Measurements from ENCODE around the gene ADK. TPM values are rescaled to one million over a fixed set of nuclear protein-coding genes. Genes with fewer than 3 reads are reported as not detected.

ADK gene
- total RNA-seq, 2 donors from 2014 or later = 14.4 to 24.3 TPM

DNA sequence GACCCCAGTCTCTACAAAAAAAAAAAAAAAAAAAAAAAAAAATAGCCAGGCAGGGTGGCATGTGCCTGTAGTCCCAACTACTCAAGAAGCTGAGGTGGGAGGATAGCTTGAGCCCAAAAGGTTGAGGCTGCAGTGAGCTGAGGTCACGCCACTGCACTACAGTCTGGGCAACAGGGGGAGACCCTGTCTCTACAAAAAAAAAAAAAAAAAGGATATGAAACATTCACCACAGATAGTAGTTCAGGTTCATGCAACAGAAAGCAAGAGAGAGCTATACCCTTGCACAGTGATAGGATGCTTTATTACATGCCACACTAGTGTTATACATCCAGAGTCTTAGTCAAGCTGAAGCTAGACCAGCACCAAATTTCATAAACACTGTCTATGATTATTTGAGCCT lies 526.9 kb downstream of the ADK start:
- DNase-seq (ENCODE audit: low spot score) (no peak), ATAC-seq (ENCODE audit: insufficient number of reproducible peaks, low FRiP score, low read depth) (no peak)
- Histone ChIP-seq H3K4me3 (no peak overlapping the region), H3K27me3 (replicated peaks; ENCODE audit: insufficient read depth) (no peaks in the 10 kb centered on the region), H3K9me3 (no peaks in the 10 kb centered on the region), H3K36me3 (no peaks in the 10 kb centered on the region), H3K4me1 (ENCODE audit: control insufficient read depth in 1 of 2, low read depth in 2 of 2) (no peaks in the 10 kb centered on the region), H3K27ac (no peak overlapping the region)
- TF ChIP-seq, protein P1, sequence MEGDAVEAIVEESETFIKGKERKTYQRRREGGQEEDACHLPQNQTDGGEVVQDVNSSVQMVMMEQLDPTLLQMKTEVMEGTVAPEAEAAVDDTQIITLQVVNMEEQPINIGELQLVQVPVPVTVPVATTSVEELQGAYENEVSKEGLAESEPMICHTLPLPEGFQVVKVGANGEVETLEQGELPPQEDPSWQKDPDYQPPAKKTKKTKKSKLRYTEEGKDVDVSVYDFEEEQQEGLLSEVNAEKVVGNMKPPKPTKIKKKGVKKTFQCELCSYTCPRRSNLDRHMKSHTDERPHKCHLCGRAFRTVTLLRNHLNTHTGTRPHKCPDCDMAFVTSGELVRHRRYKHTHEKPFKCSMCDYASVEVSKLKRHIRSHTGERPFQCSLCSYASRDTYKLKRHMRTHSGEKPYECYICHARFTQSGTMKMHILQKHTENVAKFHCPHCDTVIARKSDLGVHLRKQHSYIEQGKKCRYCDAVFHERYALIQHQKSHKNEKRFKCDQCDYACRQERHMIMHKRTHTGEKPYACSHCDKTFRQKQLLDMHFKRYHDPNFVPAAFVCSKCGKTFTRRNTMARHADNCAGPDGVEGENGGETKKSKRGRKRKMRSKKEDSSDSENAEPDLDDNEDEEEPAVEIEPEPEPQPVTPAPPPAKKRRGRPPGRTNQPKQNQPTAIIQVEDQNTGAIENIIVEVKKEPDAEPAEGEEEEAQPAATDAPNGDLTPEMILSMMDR (IDR thresholded peaks at IDR 0.05) = no peak

GRCh38 chr10:74681917-74682627 lies 531.1 kb downstream of the ADK start:
- Histone ChIP-seq H3K27me3 (replicated peaks; ENCODE audit: insufficient read depth) (no peaks in the 10 kb centered on the region), H3K4me1 (ENCODE audit: control insufficient read depth in 1 of 2, low read depth in 2 of 2) (no peaks in the 10 kb centered on the region), H3K9me3 (no peaks in the 10 kb centered on the region), H3K27ac (no peak overlapping the region), H3K36me3 (no peaks in the 10 kb centered on the region), H3K4me3 (no peak overlapping the region)
- DNase-seq (ENCODE audit: low spot score) (no peak), ATAC-seq (ENCODE audit: insufficient number of reproducible peaks, low FRiP score, low read depth) (no peak)
- TF ChIP-seq, protein P1 (IDR thresholded peaks at IDR 0.05) = no peak

GRCh38 chr10:74683067-74683466 lies 532.0 kb downstream of the ADK start:
- no peak overlapping the region for H3K4me3 ChIP-seq
- ATAC-seq (ENCODE audit: insufficient number of reproducible peaks, low FRiP score, low read depth) = no peak
- TF ChIP-seq, protein P1 (IDR thresholded peaks at IDR 0.05) = no peak
- DNase-seq (ENCODE audit: low spot score) = no peak
- no peaks in the 10 kb centered on the region for H3K27me3 ChIP-seq (replicated peaks; ENCODE audit: insufficient read depth)
- no peaks in the 10 kb centered on the region for H3K4me1 ChIP-seq (ENCODE audit: control insufficient read depth in 1 of 2, low read depth in 2 of 2)
- no peaks in the 10 kb centered on the region for H3K36me3 ChIP-seq
- no peaks in the 10 kb centered on the region for H3K9me3 ChIP-seq
- H3K27ac ChIP-seq = no peak overlapping the region

DNA sequence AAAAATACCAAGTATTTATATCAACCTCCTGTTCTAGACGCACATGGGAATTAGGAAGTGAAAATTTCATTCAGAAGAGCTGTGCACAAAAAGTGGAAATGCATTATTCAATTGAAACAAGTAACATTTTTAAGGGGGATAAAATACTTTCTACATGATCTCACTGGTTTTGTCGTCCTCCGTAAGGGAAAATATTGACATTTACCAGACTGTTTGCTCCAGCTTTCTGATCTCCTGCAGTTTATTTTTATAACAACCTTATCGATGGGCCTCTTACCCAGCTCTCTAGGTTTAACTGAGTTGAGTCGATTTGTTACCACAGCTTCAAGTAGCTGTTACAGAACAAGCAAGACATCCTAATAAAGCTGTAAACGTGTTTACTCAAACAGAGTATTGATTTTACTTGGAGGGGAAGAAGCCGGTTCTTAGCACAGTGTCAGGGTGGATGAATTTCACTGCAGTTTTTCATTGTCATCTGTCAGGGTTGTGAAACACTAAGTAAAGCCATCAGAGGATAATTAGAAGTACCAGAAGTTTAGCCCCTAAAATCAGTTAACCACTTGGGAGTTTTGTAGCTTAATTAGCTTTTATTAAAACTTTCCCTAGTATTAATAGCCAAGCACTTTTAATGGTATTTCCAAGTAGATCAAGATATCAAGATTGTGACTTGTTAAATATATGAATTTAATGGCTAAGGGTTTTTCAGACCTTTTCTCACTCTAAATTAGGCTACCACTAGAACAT lies 532.8 kb downstream of the ADK start:
- Histone ChIP-seq H3K4me1 (ENCODE audit: control insufficient read depth in 1 of 2, low read depth in 2 of 2) (no peaks in the 10 kb centered on the region), H3K27me3 (replicated peaks; ENCODE audit: insufficient read depth) (no peaks in the 10 kb centered on the region), H3K4me3 (no peak overlapping the region), H3K9me3 (no peaks in the 10 kb centered on the region), H3K36me3 (no peaks in the 10 kb centered on the region), H3K27ac (no peak overlapping the region)
- TF ChIP-seq, protein P1 (IDR thresholded peaks at IDR 0.05) = no peak
- ATAC-seq (ENCODE audit: insufficient number of reproducible peaks, low FRiP score, low read depth) (no peak), DNase-seq (ENCODE audit: low spot score) (no peak)

- TF ChIP-seq, protein P1 (IDR thresholded peaks at IDR 0.05) = no peak
- Histone ChIP-seq H3K27me3 (replicated peaks; ENCODE audit: insufficient read depth) (no peaks in the 10 kb centered on the region), H3K4me1 (ENCODE audit: control insufficient read depth in 1 of 2, low read depth in 2 of 2) (no peaks in the 10 kb centered on the region), H3K9me3 (no peaks in the 10 kb centered on the region), H3K27ac (no peak overlapping the region), H3K36me3 (no peaks in the 10 kb centered on the region), H3K4me3 (no peak overlapping the region)
- ATAC-seq (ENCODE audit: insufficient number of reproducible peaks, low FRiP score, low read depth) = no peak
- DNase-seq (ENCODE audit: low spot score) = no peak
Measured at GRCh38 chr10:74684462-74684861, 533.4 kb downstream of the ADK start.

Data from thoracic aorta (tissue), 2 donors.